Mesenchymal stem cell (in vitro differentiated cells and primary cell): ENCODE results near the gene ADAMTSL1.
A peak's percentile ranks its signal among the peaks of the same experiment; 100 is the strongest.

Experiments
- DNase-seq: peaks from one replicate; pipeline ENCODE4 v3.0.0-alpha.2; 2013
- H2AFZ ChIP-seq: one replicate; pipeline ENCODE4 v1.6.1; 2013; ENCODE audit warnings: low read depth, mild to moderate bottlenecking, control low read depth, inconsistent platforms, low read length, moderate library complexity
- H2AK5ac ChIP-seq: 2 replicates; pipeline ENCODE4 v1.6.1; 2013; ENCODE audit warnings: low read length, moderate library complexity, mild to moderate bottlenecking, inconsistent platforms; ENCODE audit not compliant: severe bottlenecking
- H2BK120ac ChIP-seq: one replicate; pipeline ENCODE4 v1.6.1; 2013; ENCODE audit warnings: low read depth, mild to moderate bottlenecking, inconsistent platforms, low read length, moderate library complexity
- H2BK12ac ChIP-seq, 2 experiments: one replicate each; pipeline ENCODE4 v1.6.1; 2013; ENCODE audit warnings: inconsistent platforms in 2 of 2, low read length in 2 of 2, mild to moderate bottlenecking in 2 of 2, moderate library complexity in 2 of 2, control low read depth in 1 of 2
- H2BK15ac ChIP-seq: one replicate; pipeline ENCODE4 v1.6.1; 2013; ENCODE audit warnings: mild to moderate bottlenecking, low read depth, inconsistent platforms; ENCODE audit not compliant: poor library complexity, severe bottlenecking
- H2BK5ac ChIP-seq: 2 replicates; pipeline ENCODE4 v1.6.1; 2013; ENCODE audit warnings: low read depth, mild to moderate bottlenecking, low read length, control low read depth, inconsistent platforms; ENCODE audit not compliant: poor library complexity, severe bottlenecking
- H3K14ac ChIP-seq, 2 experiments: one replicate each; pipeline ENCODE4 v1.6.1; 2013; ENCODE audit warnings: inconsistent platforms in 2 of 2, low read length in 2 of 2, control low read depth in 1 of 2, mild to moderate bottlenecking in 1 of 2, moderate library complexity in 1 of 2
- H3K18ac ChIP-seq, 2 experiments: one replicate each; pipeline ENCODE4 v1.6.1; 2013; ENCODE audit warnings: inconsistent platforms in 2 of 2, low read length in 2 of 2, control low read depth in 1 of 2, low read depth in 1 of 2, mild to moderate bottlenecking in 1 of 2
- H3K23ac ChIP-seq, 2 experiments: one replicate each; pipeline ENCODE4 v1.6.1; 2013; ENCODE audit warnings: inconsistent platforms in 2 of 2, low read length in 2 of 2, mild to moderate bottlenecking in 2 of 2, moderate library complexity in 2 of 2, control low read depth in 1 of 2
- H3K27ac ChIP-seq: 2 replicates; pipeline ENCODE4 v1.5.1; 2013; ENCODE audit warnings: mild to moderate bottlenecking, moderate library complexity, low read length, control low read depth, inconsistent platforms; ENCODE audit not compliant: poor library complexity, severe bottlenecking
- H3K27me3 ChIP-seq, 2 experiments: 2 replicates each; pipeline versions ENCODE4 v1.6.1 to v1.7.0; 2013; ENCODE audit warnings: low read length in 2 of 2, mild to moderate bottlenecking in 2 of 2, moderate library complexity in 2 of 2, control low read depth in 1 of 2, inconsistent platforms in 1 of 2; ENCODE audit not compliant: control insufficient read depth in 1 of 2, insufficient read depth in 1 of 2
- H3K36me3 ChIP-seq, 2 experiments: 2 replicates each; pipeline versions ENCODE4 v1.6.1 to v1.7.0; 2013; ENCODE audit warnings: low read length in 2 of 2, control low read depth in 1 of 2, inconsistent platforms in 1 of 2, low read depth in 1 of 2, mild to moderate bottlenecking in 1 of 2; ENCODE audit not compliant: insufficient read depth in 2 of 2, control insufficient read depth in 1 of 2
- H3K4ac ChIP-seq, 2 experiments: one replicate each; pipeline ENCODE4 v1.6.1; 2013; ENCODE audit warnings: inconsistent platforms in 2 of 2, low read length in 2 of 2, mild to moderate bottlenecking in 2 of 2, moderate library complexity in 2 of 2, control low read depth in 1 of 2, low read depth in 1 of 2
- H3K4me1 ChIP-seq: 2 replicates; pipeline ENCODE4 v1.6.1; 2013; ENCODE audit warnings: low read depth, low read length, control low read depth; ENCODE audit not compliant: control insufficient read depth, insufficient read depth
- H3K4me2 ChIP-seq: 2 replicates; pipeline ENCODE4 v1.6.1; 2013; ENCODE audit warnings: low read length, mild to moderate bottlenecking, inconsistent platforms; ENCODE audit not compliant: poor library complexity, severe bottlenecking
- H3K4me3 ChIP-seq, 2 experiments: 2 replicates each; pipeline versions ENCODE4 v1.5.1 to v1.7.0; 2013; ENCODE audit warnings: low read length in 2 of 2, mild to moderate bottlenecking in 2 of 2, control low read depth in 1 of 2, low read depth in 1 of 2; ENCODE audit not compliant: insufficient read depth in 1 of 2
- H3K79me1 ChIP-seq: replicated peaks from 2 replicates; pipeline ENCODE4 v1.6.1; 2013; ENCODE audit warnings: mild to moderate bottlenecking, control low read depth, low read length, inconsistent platforms; ENCODE audit not compliant: poor library complexity, severe bottlenecking
- H3K9ac ChIP-seq: 2 replicates; pipeline ENCODE4 v1.7.0; 2013; ENCODE audit warnings: mild to moderate bottlenecking, low read length, moderate library complexity
- H3K9me3 ChIP-seq: 2 replicates; pipeline ENCODE4 v1.7.0; 2013; ENCODE audit warnings: mild to moderate bottlenecking, low read length; ENCODE audit not compliant: control insufficient read depth
- H4K8ac ChIP-seq: one replicate; pipeline ENCODE4 v1.6.1; 2013; ENCODE audit warnings: inconsistent platforms, mild to moderate bottlenecking, low read length, moderate library complexity
- H4K91ac ChIP-seq: one replicate; pipeline ENCODE4 v1.6.1; 2013; ENCODE audit warnings: mild to moderate bottlenecking, low read length, inconsistent platforms
- WGBS: methylation state at CpG from one replicate; pipeline ENCODE4 v1.1.7; 2013; ENCODE audit warnings: mixed read lengths; 5-methylcytosine and 5-hydroxymethylcytosine counted together

The ADAMTSL1 gene

DNA sequence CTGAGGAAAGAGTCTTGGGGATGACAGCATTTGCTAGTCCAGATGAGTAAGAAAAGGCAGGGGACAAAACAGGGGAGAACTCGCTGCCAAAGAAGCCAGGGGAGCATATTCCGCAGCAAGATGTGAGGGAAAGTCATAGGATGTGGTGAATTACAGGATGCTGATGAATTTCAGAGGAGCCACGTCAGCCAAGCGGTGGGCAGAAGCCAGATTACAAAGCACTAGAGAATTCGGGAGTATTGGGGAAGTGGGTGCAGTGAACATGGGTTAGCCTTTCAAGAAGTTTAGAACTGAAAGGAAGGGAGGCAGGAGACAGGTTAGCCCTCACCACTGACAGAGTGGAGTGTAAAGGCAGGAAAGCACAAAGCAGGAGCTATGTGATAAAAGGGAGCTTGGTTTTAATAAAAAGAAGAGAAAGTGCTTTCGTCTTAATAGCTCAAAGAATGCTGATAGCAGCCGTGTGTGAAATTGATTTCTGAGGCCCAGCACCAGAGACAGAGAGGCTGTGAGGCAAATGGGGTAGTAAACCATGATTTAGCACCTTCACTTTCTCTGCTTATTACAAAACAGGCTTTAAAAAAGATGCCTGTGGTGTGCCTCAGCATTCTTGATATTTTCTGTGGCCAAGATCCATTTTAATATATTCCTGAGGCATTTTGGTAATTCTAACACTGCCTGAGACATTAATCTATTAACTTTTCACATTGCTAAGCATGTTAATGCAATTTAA lies 16.9 kb downstream of the ADAMTSL1 start:
- no peak overlapping the region for H2AK5ac ChIP-seq

DNA sequence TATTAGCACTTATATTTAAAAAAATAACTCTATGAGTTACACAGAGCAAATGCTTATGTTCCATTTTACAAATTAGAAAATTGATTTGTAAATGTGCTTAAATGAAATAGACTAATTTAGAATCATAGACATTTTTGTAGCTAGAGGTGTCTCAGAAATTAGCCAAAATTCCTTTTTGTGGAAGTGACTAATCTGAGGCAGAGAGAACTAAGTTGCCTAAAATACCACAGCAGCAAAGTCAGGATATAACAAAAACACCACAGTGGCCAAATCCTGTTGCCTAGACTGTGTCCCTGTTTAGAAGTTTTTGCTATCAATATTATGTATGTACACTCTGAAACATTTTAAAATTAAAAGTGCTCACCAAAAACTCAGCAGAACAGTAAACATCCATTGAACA lies 18.7 kb downstream of the ADAMTSL1 start:
- H2BK120ac ChIP-seq = no peak overlapping the region
- H3K14ac ChIP-seq = no peak overlapping the region
- H2AFZ ChIP-seq = no peak overlapping the region
- H3K23ac ChIP-seq = no peak overlapping the region
- DNase-seq = no peak
- no peak overlapping the region for H4K91ac ChIP-seq
- no peaks in the 10 kb centered on the region for H3K9me3 ChIP-seq
- no peak overlapping the region for H2BK15ac ChIP-seq
- H2BK5ac ChIP-seq = no peak overlapping the region
- H4K8ac ChIP-seq = no peak overlapping the region
- peak overlapping the region; percentile 93 for H3K9ac ChIP-seq
- H3K18ac ChIP-seq = no peak overlapping the region
- peaks cover 0 to 37% of the 10 kb centered on the region in 2 experiments for H3K36me3 ChIP-seq
- H3K4ac ChIP-seq = no peak overlapping the region
- no peaks in the 10 kb centered on the region for H3K27me3 ChIP-seq
- H2AK5ac ChIP-seq = no peak overlapping the region
- H2BK12ac ChIP-seq = no peak overlapping the region
- H3K4me1 ChIP-seq = peaks cover 3% of the 10 kb centered on the region
- H3K4me2 ChIP-seq = no peak overlapping the region
- H3K27ac ChIP-seq = peak overlapping the region; percentile 83
- H3K79me1 ChIP-seq = peaks cover 8% of the 10 kb centered on the region
- H3K4me3 ChIP-seq = no peak overlapping the region

More for the DNA sequence above, 16.9 kb downstream of the ADAMTSL1 start:
- no peak overlapping the region for H2BK12ac ChIP-seq
- H3K23ac ChIP-seq = no peak overlapping the region
- peak overlapping the region; percentile 76 for H2BK5ac ChIP-seq
- H3K18ac ChIP-seq = no peak overlapping the region
- no peaks in the 10 kb centered on the region for H3K9me3 ChIP-seq
- no peak overlapping the region for H4K91ac ChIP-seq
- H2BK15ac ChIP-seq = no peak overlapping the region
- H4K8ac ChIP-seq = peak overlapping the region; percentile 16
- DNase-seq = peak; percentile 89
- no peak overlapping the region for H2AFZ ChIP-seq
- H2BK120ac ChIP-seq = no peak overlapping the region
- H3K27ac ChIP-seq = peak overlapping the region; percentile 86
- H3K4ac ChIP-seq = no peak overlapping the region
- peaks cover 3% of the 10 kb centered on the region for H3K4me1 ChIP-seq
- peak overlapping the region in 1 of 2 experiments; percentile 45 for H3K4me3 ChIP-seq
- no peaks in the 10 kb centered on the region for H3K27me3 ChIP-seq
- peak overlapping the region; percentile 12 for H3K4me2 ChIP-seq
- peaks cover 5% of the 10 kb centered on the region for H3K79me1 ChIP-seq
- 14% methylated on average over 7 of the region's 7 CpGs for WGBS
- peak overlapping the region; percentile 93 for H3K9ac ChIP-seq
- H3K14ac ChIP-seq = no peak overlapping the region
- H3K36me3 ChIP-seq = peaks cover 0 to 37% of the 10 kb centered on the region in 2 experiments

DNA sequence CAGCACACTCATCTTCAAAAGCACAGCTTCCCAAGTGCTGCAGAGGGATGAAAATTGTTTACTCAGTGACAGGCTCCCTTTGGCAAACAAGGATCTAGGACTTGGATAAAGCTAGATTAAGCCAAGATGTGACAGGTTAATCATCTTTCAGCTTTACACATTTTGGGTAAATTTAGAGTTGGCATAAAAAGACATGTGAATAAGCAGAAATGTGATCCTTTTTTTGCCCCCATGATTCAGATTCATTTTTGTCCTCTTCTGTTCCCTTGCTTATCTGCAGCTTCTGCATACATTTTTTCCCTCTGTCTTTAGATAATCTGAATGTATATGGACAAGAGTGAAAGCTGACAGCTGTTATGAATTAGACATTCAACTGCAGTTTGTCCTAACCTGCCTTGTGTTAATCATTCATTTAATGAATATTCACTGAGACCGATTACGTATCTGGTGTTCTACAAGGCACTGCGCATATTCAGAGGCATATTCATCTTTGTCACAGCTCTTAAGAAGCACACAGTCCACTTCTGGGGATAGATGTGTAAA lies 19.6 kb downstream of the ADAMTSL1 start:
- Histone ChIP-seq H4K91ac (no peak overlapping the region), H3K23ac (no peak overlapping the region), H3K4me3 (no peak overlapping the region), H3K4ac (no peak overlapping the region), H3K9ac (peak overlapping the region; percentile 93), H3K27me3 (no peaks in the 10 kb centered on the region), H2BK120ac (no peak overlapping the region), H2BK12ac (no peak overlapping the region), H3K18ac (peak overlapping the region in 1 of 2 experiments; percentile 21), H3K4me1 (peaks cover 3% of the 10 kb centered on the region), H4K8ac (no peak overlapping the region), H3K36me3 (peaks cover 0 to 30% of the 10 kb centered on the region in 2 experiments), H3K79me1 (peaks cover 9% of the 10 kb centered on the region), H3K14ac (no peak overlapping the region), H2AFZ (no peak overlapping the region), H2AK5ac (no peak overlapping the region), H3K9me3 (no peaks in the 10 kb centered on the region), H3K27ac (peak overlapping the region; percentile 76), H3K4me2 (no peak overlapping the region), H2BK5ac (no peak overlapping the region), H2BK15ac (no peak overlapping the region)
- 58% methylated on average over 2 of the region's 3 CpGs for WGBS
- DNase-seq = peak; percentile 15

DNA sequence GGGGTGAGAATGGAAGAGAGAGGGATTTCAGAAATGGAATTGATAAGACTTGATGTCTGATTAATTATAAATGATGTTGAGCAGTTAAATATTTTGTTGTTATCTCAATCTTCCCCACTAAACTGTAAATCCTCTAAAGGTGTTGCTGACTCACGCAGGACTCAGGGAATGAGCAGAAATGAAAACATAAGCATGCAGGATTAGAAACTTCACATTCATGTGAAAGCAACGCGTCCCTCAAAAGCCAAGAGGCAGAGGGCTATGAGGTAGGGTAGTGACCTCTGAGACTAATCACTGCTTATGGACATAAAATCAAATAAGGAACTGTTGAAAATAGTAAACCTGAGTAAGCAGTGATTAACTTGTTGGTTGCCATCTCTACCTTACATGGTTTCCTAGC lies 21.1 kb downstream of the ADAMTSL1 start:
- Histone ChIP-seq H3K27ac (peak overlapping the region; percentile 54), H4K8ac (no peak overlapping the region), H2AK5ac (no peak overlapping the region), H3K23ac (no peak overlapping the region), H3K9me3 (no peaks in the 10 kb centered on the region), H2BK15ac (no peak overlapping the region), H3K36me3 (peaks cover 0 to 33% of the 10 kb centered on the region in 2 experiments), H2BK12ac (no peak overlapping the region), H3K9ac (no peak overlapping the region), H3K79me1 (peaks cover 13% of the 10 kb centered on the region), H2AFZ (no peak overlapping the region), H3K4me1 (peaks cover under 1% of the 10 kb centered on the region), H3K4me2 (no peak overlapping the region), H3K4ac (no peak overlapping the region), H3K4me3 (no peak overlapping the region), H3K18ac (no peak overlapping the region), H2BK120ac (no peak overlapping the region), H3K14ac (no peak overlapping the region), H2BK5ac (peak overlapping the region; percentile 14), H3K27me3 (no peaks in the 10 kb centered on the region), H4K91ac (no peak overlapping the region)
- 98% methylated on average over 3 of the region's 3 CpGs for WGBS
- DNase-seq = no peak
